ENCODE results near the gene RIPK1. TPM values are rescaled to one million over a fixed set of nuclear protein-coding genes. Genes with fewer than 3 reads are reported as not detected.
"Not testable (repeated sequence)": the region's sequence is repeated elsewhere in the genome, so short reads cannot be mapped to it uniquely, and the experiment has no call there.

The RIPK1 gene
- total RNA-seq, 4 donors from 2014 or later, result 12.1 to 46.0 (median 34.6) TPM

- Histone ChIP-seq H3K4me1 (peaks cover 0 to 12% (median 8%) of the 10 kb centered on the region in 4 donors), H3K4me3 (no peak overlapping the region), H3K27me3 (no peaks in the 10 kb centered on the region), H3K27ac (no peak overlapping the region), H3K9me3 (no peaks in the 10 kb centered on the region), H3K36me3 (no peaks in the 10 kb centered on the region)
- TF ChIP-seq POLR2A (IDR thresholded peaks at IDR 0.05), result no peak
- WGBS, 2 donors (ENCODE audit: low coverage in 1 of 2), result 72 to 100% methylated on average over 1 to 3 of the region's 3 CpGs
- in situ Hi-C loops (cut with MboI; ENCODE audit: low pct_ligation_motif_present in 1 of 4, low pct_unique_long_range_greater_than_20kb in 1 of 4, low sequenced_read_pairs in 3 of 4) (no loop called here), intact Hi-C loops (cut with DNase I; ENCODE audit: low total_unique reads) (no loop called here)
- no peak for DNase-seq
These were observed 84.4 kb downstream of the RIPK1 start for GRCh38 chr6:3152689-3153088.

- 20 to 41% methylated on average over 1 to 4 of the region's 6 CpGs for WGBS, 2 donors (ENCODE audit: low coverage in 1 of 2)
- H3K27me3 ChIP-seq; H3K4me3 ChIP-seq; H3K9me3 ChIP-seq; in situ Hi-C loops (cut with MboI; ENCODE audit: low pct_ligation_motif_present in 1 of 4, low pct_unique_long_range_greater_than_20kb in 1 of 4, low sequenced_read_pairs in 3 of 4); DNase-seq; intact Hi-C loops (cut with DNase I; ENCODE audit: low total_unique reads); H3K36me3 ChIP-seq: not testable (repeated sequence)
- Histone ChIP-seq H3K27ac (peak overlapping the region in 1 of 4 donors; percentile 50), H3K4me1 (peaks cover 0 to 36% (median 18%) of the 10 kb centered on the region in 4 donors)
These were observed 87.1 kb downstream of the RIPK1 start for GRCh38 chr6:3155416-3155815.

GRCh38 chr6:3156184-3157130 lies 88.2 kb downstream of the RIPK1 start:
- WGBS, 2 donors (ENCODE audit: low coverage in 1 of 2), result 9 to 31% methylated on average over 6 to 26 of the region's 32 CpGs
- Histone ChIP-seq H3K27ac (peak overlapping the region; percentile 92 to 96 (median 95)), H3K4me1 (peaks cover 0 to 42% (median 21%) of the 10 kb centered on the region in 4 donors), H3K4me3 (peak overlapping the region; percentile 48 to 85 (median 77))
- H3K9me3 ChIP-seq; intact Hi-C loops (cut with DNase I; ENCODE audit: low total_unique reads); H3K36me3 ChIP-seq; in situ Hi-C loops (cut with MboI; ENCODE audit: low pct_ligation_motif_present in 1 of 4, low pct_unique_long_range_greater_than_20kb in 1 of 4, low sequenced_read_pairs in 3 of 4); H3K27me3 ChIP-seq; DNase-seq: not testable (repeated sequence)

- WGBS, 2 donors (ENCODE audit: low coverage in 1 of 2), result 0% methylated on average over 29 of the region's 95 CpGs; no CpG with 5 or more reads in 1 of the 2 donors
- Histone ChIP-seq H3K9me3 (no peaks in the 10 kb centered on the region), H3K36me3 (no peaks in the 10 kb centered on the region), H3K27me3 (no peaks in the 10 kb centered on the region), H3K4me1 (peaks cover 0 to 46% (median 22%) of the 10 kb centered on the region in 4 donors), H3K4me3 (peak within 1 kb of the TSS; percentile 48 to 85 (median 77)), H3K27ac (peak within 1 kb of the TSS; percentile 92 to 96 (median 95))
- TF ChIP-seq CTCF (IDR thresholded peaks at IDR 0.05), result peak in 4 of 5 experiments; percentile 43 to 74 (median 60)
- TF ChIP-seq EP300 (IDR thresholded peaks at IDR 0.05; ENCODE audit: low read depth), result peak; percentile 76
- TF ChIP-seq POLR2A (IDR thresholded peaks at IDR 0.05), result peak; percentile 91
- peak; percentile 93 to 97 (median 95) for TF ChIP-seq POLR2AphosphoS5 (IDR thresholded peaks at IDR 0.05)
- intact Hi-C loops (cut with DNase I; ENCODE audit: low total_unique reads), result no loop called here
- in situ Hi-C loops (cut with MboI; ENCODE audit: low pct_ligation_motif_present in 1 of 4, low pct_unique_long_range_greater_than_20kb in 1 of 4, low sequenced_read_pairs in 3 of 4), result no loop called here
- DNase-seq, result peak; percentile 86
These were observed 89.0 kb downstream of the RIPK1 start, which contains the start of gene TUBB2A for GRCh38 chr6:3157131-3157933. Gene TUBB2A, minus strand, starts transcription at chr6:3157544. Its CDS starts 81 bp downstream, at chr6:3157463.

- peak overlapping the region; percentile 36 to 95 (median 57) for H3K27ac ChIP-seq
- 32 to 41% methylated on average over 14 to 31 of the region's 31 CpGs for WGBS, 2 donors (ENCODE audit: low coverage in 1 of 2)
- H3K9me3 ChIP-seq, result no peaks in the 10 kb centered on the region
- H3K27me3 ChIP-seq, result no peaks in the 10 kb centered on the region
- DNase-seq, result peak; percentile 84
- H3K4me3 ChIP-seq, result no peak overlapping the region
- intact Hi-C loops (cut with DNase I; ENCODE audit: low total_unique reads) (loop anchor here (2.0 to 5.0 kb wide), 2 partner anchors 71 to 92 kb away; no protein-coding TSS in a partner anchor), in situ Hi-C loops (cut with MboI; ENCODE audit: low pct_ligation_motif_present in 1 of 4, low pct_unique_long_range_greater_than_20kb in 1 of 4, low sequenced_read_pairs in 3 of 4) (no loop called here)
- peak; percentile 61 for TF ChIP-seq POLR2A (IDR thresholded peaks at IDR 0.05)
- TF ChIP-seq CTCF (IDR thresholded peaks at IDR 0.05), result no peak
- no peak for TF ChIP-seq EP300 (IDR thresholded peaks at IDR 0.05; ENCODE audit: low read depth)
- peak; percentile 58 to 67 (median 63) for TF ChIP-seq POLR2AphosphoS5 (IDR thresholded peaks at IDR 0.05)
- H3K4me1 ChIP-seq, result peaks cover 0 to 56% (median 27%) of the 10 kb centered on the region in 4 donors
- H3K36me3 ChIP-seq, result no peaks in the 10 kb centered on the region
These were observed 91.8 kb downstream of the RIPK1 start for GRCh38 chr6:3159805-3160781.
